ENCODE measurements around the gene PTCRA. TPM values are rescaled to one million over a fixed set of nuclear protein-coding genes. Genes with fewer than 3 reads are reported as not detected.

The PTCRA gene
- total and polyA plus RNA-seq, 2 of the 4 experiments (the other 2 are of a cell fraction) = not detected

GRCh38 chr6:42973926-42974325 is 58.1 kb downstream of the PTCRA start:
- dilution Hi-C loops (cut with HindIII; ENCODE audit: low sequenced_read_pairs, unreplicated experiment) = no loop called here
- Histone ChIP-seq H3K23ac (ENCODE audit: low read depth, low read length) (no peak overlapping the region), H2AK5ac (ENCODE audit: low read depth, low read length) (no peak overlapping the region), H3K79me1 (ENCODE audit: low read depth in 1 of 2, low read length in 2 of 2) (peaks cover 13 to 57% of the 10 kb centered on the region in 2 experiments), H3K4me2 (ENCODE audit: low read depth, low read length) (no peak overlapping the region), H3K4me3 (ENCODE audit: insufficient read depth, low read depth, low read length) (no peak overlapping the region), H4K91ac (ENCODE audit: insufficient read depth, low read depth, low read length) (no peak overlapping the region), H2BK5ac (ENCODE audit: low read depth, low read length, poor library complexity, severe bottlenecking) (no peak overlapping the region), H4K5ac (ENCODE audit: low read depth, low read length) (no peak overlapping the region), H3K9me3 (ENCODE audit: control insufficient read depth, insufficient read depth, low read length) (no peaks in the 10 kb centered on the region), H2BK120ac (ENCODE audit: low read depth, low read length) (no peak overlapping the region), H3K27me3 (ENCODE audit: control insufficient read depth, insufficient read depth, low read length) (no peaks in the 10 kb centered on the region), H3K4ac (ENCODE audit: low read depth, low read length) (no peak overlapping the region), H3K9ac (ENCODE audit: low read depth, low read length) (no peak overlapping the region), H3K14ac (replicated peaks; ENCODE audit: low read depth, low read length) (no peak overlapping the region), H3K56ac (ENCODE audit: extremely low read depth, insufficient read depth, low read length) (no peak overlapping the region), H3K27ac (ENCODE audit: insufficient read depth, low read length) (no peak overlapping the region), H3K9me1 (ENCODE audit: insufficient read depth, low read length) (peaks cover 29% of the 10 kb centered on the region), H4K8ac (ENCODE audit: low read depth in 2 of 2, low read length in 2 of 2) (no peak overlapping the region), H4K20me1 (ENCODE audit: insufficient read depth, low read length) (peaks cover 14% of the 10 kb centered on the region; the same call in 1 of the 2 replicates), H3K36me3 (ENCODE audit: control insufficient read depth, insufficient read depth, low read length) (peaks cover 15% of the 10 kb centered on the region), H2AK9ac (replicated peaks; ENCODE audit: low read depth, low read length, poor library complexity) (no peak overlapping the region), H2AFZ (replicated peaks; ENCODE audit: low read length, poor library complexity) (no peak overlapping the region), H2BK20ac (ENCODE audit: low read depth, low read length) (no peak overlapping the region), H3K18ac (ENCODE audit: low read depth, low read length) (no peak overlapping the region), H2BK15ac (ENCODE audit: low read depth, low read length) (no peak overlapping the region), H3K4me1 (ENCODE audit: control insufficient read depth, insufficient read depth, low read length) (peaks cover 10% of the 10 kb centered on the region)
- in situ Hi-C loops (cut with MboI; ENCODE audit: low sequenced_read_pairs) = no loop called here
- WGBS, 2 experiments (ENCODE audit: extremely low coverage in 2 of 2, insufficient read length in 1 of 2) = no CpG with 5 or more reads among the region's 3 CpGs
- CTCF ChIA-PET = no interaction called here
- POLR2A ChIA-PET (ENCODE audit: unreplicated experiment) = no interaction called here
- intact Hi-C loops (cut with micrococcal nuclease) = no loop called here
- TF ChIP-seq RAD21 (IDR thresholded peaks at IDR 0.05; ENCODE audit: low read length) = no peak
- TF ChIP-seq POLR2A (IDR thresholded peaks at IDR 0.05; ENCODE audit: low read depth, low read length) = no peak
- TF ChIP-seq MAZ (IDR thresholded peaks at IDR 0.05; ENCODE audit: borderline replicate concordance, low read depth, low read length) = no peak
- TF ChIP-seq ELK1 (IDR thresholded peaks at IDR 0.05; ENCODE audit: borderline replicate concordance, low read depth, low read length) = no peak
- no peak for TF ChIP-seq CEBPB (IDR thresholded peaks at IDR 0.05; ENCODE audit: low read depth, low read length)
- TF ChIP-seq NFE2L2 (IDR thresholded peaks at IDR 0.05; ENCODE audit: low read depth, low read length) = no peak
- TF ChIP-seq CHD1 (IDR thresholded peaks at IDR 0.05; ENCODE audit: low read depth, low read length) = no peak
- TF ChIP-seq USF2 (IDR thresholded peaks at IDR 0.05; ENCODE audit: low read depth, low read length) = no peak
- TF ChIP-seq MXI1 (IDR thresholded peaks at IDR 0.05; ENCODE audit: borderline replicate concordance, low read depth, low read length) = no peak
- TF ChIP-seq BHLHE40 (IDR thresholded peaks at IDR 0.05; ENCODE audit: low read depth, low read length) = no peak
- TF ChIP-seq RCOR1 (IDR thresholded peaks at IDR 0.05; ENCODE audit: insufficient replicate concordance, low read length) = no peak
- no peak for TF ChIP-seq CTCF (conservative IDR thresholded peaks at IDR 0.05; ENCODE audit: low read depth, low read length)
- TF ChIP-seq MAFK (IDR thresholded peaks at IDR 0.05; ENCODE audit: low read depth, low read length) = no peak
- TF ChIP-seq RFX5 (IDR thresholded peaks at IDR 0.05; ENCODE audit: low read depth, low read length) = no peak
- no peak for TF ChIP-seq SMC3 (IDR thresholded peaks at IDR 0.05; ENCODE audit: low read depth, low read length)
- TF ChIP-seq FOS (IDR thresholded peaks at IDR 0.05; ENCODE audit: low read depth, low read length) = no peak
- ATAC-seq (ENCODE audit: low read depth) (no peak), DNase-seq (no peak)
- BruUV-seq (replicated peaks) = no TSS peak
